DND-41 (cell line): Measurements from ENCODE around the gene LAPTM5.
A peak's percentile ranks its signal among the peaks of the same experiment; 100 is the strongest.

Experiments used
- ATAC-seq: fragments of 200-7000 bp; cut with Tn5 transposase; 3 replicates; pipeline ENCODE4 v1.9.1; 2021; ENCODE audit warnings: low read depth; ENCODE audit not compliant: insufficient read depth
- DNase-seq: peaks from one replicate; pipeline ENCODE4 v3.0.0-alpha.2; 2020
- H2AFZ ChIP-seq: 2 replicates; pipeline ENCODE4 v1.6.0; 2012; ENCODE audit warnings: low read depth, low read length
- H3K27ac ChIP-seq: 2 replicates; pipeline ENCODE4 v1.5.1; 2012; ENCODE audit warnings: low read length, inconsistent platforms
- H3K27me3 ChIP-seq: fragments of 200-600 bp; sonication (generic); 2 replicates; pipeline ENCODE4 v1.6.0; 2012; ENCODE audit warnings: low read length, mild to moderate bottlenecking, inconsistent platforms; ENCODE audit not compliant: insufficient read depth, poor library complexity
- H3K36me3 ChIP-seq: 2 replicates; pipeline ENCODE4 v1.5.1; 2012; ENCODE audit warnings: low read length, inconsistent platforms; ENCODE audit not compliant: insufficient read depth
- H3K4me1 ChIP-seq: 2 replicates; pipeline ENCODE4 v1.5.1; 2012; ENCODE audit warnings: mild to moderate bottlenecking, low read length; ENCODE audit not compliant: insufficient read depth
- H3K4me2 ChIP-seq: 2 replicates; pipeline ENCODE4 v1.6.0; 2012; ENCODE audit warnings: mild to moderate bottlenecking, moderate library complexity, low read length, inconsistent platforms; ENCODE audit not compliant: insufficient read depth
- H3K4me3 ChIP-seq, 2 experiments: fragments of 200-600 bp in 1 of 2; shearing (Covaris generic) in 1 of 2; 2 replicates each; pipeline ENCODE4 v1.5.1; 2012 to 2016; ENCODE audit warnings: inconsistent platforms in 2 of 2, low read length in 2 of 2, mild to moderate bottlenecking in 2 of 2, low read depth in 1 of 2, moderate library complexity in 1 of 2
- H3K79me2 ChIP-seq: 2 replicates; pipeline ENCODE4 v1.6.0; 2012; ENCODE audit warnings: low read length, inconsistent platforms; ENCODE audit not compliant: insufficient read depth
- H3K9ac ChIP-seq: 2 replicates; pipeline ENCODE4 v1.6.0; 2012; ENCODE audit warnings: low read depth, mild to moderate bottlenecking, inconsistent platforms, low read length, moderate library complexity
- H3K9me3 ChIP-seq: 2 replicates; pipeline ENCODE4 v1.5.1; 2012; ENCODE audit warnings: low read length, moderate library complexity, mild to moderate bottlenecking, inconsistent platforms; ENCODE audit not compliant: insufficient read depth, severe bottlenecking
- H4K20me1 ChIP-seq: 2 replicates; pipeline ENCODE4 v1.6.0; 2012; ENCODE audit warnings: low read length; ENCODE audit not compliant: insufficient read depth
- EZH2 ChIP-seq: IDR thresholded peaks from 3 replicates; pipeline ENCODE4 v1.6.1; 2012; ENCODE audit warnings: borderline replicate concordance, low read depth, mild to moderate bottlenecking, moderate library complexity, low read length, inconsistent platforms; ENCODE audit not compliant: severe bottlenecking
- TF ChIP-seq, protein P1 (sequence below): IDR thresholded peaks from 2 replicates; pipeline ENCODE4 v1.5.1; 2012; ENCODE audit warnings: borderline replicate concordance, low read length, moderate library complexity, mild to moderate bottlenecking; ENCODE audit not compliant: poor library complexity, severe bottlenecking; ENCODE audit errors: extremely low read depth

Gene LAPTM5

DNA sequence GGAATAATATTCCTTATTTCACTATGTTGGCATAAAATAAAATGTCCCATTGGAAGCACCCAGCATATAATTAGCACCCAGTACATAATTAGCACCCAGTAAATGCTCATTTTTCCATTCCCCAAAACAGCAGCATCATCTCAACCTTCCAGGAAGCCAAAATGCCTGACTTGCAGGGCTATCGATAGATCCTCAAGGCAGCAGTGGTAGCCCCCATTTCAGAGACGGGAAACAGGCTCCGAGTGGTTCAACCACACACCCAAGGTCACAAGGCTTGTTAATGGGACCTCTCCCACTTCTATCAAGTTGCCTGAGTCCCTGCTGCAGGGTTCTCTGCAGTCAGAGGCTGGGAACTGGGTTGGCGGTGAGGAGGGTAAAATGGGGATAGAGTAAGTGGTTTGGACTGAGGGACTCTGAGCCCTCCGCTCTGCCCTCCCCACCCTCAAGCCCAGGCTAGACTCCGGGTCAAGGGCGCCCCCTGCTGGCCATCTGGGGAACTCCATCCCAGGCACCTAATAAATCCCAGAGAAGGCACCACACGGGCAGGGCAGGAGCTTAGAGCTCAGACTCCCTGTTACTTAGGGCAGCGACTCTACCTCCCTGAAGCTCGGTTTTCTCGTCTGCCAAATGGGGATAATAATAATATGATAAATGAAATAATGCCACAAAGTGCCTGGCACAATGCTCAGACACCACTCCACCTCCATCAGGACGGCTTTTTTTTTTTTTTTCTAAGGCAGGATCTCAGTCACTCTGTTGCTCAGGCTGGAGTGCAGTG lies 21.9 kb upstream of the LAPTM5 start:
- Histone ChIP-seq H4K20me1 (0 out of 2 replicates have a peak, but pooled peaks cover 3% of the 10 kb centered on the region), H3K4me1 (peaks cover 13% of the 10 kb centered on the region), H3K27me3 (no peaks in the 10 kb centered on the region), H3K36me3 (no peaks in the 10 kb centered on the region), H2AFZ (no peak overlapping the region), H3K27ac (no peak overlapping the region), H3K4me2 (no peak overlapping the region), H3K79me2 (no peaks in the 10 kb centered on the region), H3K9me3 (no peaks in the 10 kb centered on the region), H3K9ac (no peak overlapping the region), H3K4me3 (no peak overlapping the region)
- TF ChIP-seq, protein P1, sequence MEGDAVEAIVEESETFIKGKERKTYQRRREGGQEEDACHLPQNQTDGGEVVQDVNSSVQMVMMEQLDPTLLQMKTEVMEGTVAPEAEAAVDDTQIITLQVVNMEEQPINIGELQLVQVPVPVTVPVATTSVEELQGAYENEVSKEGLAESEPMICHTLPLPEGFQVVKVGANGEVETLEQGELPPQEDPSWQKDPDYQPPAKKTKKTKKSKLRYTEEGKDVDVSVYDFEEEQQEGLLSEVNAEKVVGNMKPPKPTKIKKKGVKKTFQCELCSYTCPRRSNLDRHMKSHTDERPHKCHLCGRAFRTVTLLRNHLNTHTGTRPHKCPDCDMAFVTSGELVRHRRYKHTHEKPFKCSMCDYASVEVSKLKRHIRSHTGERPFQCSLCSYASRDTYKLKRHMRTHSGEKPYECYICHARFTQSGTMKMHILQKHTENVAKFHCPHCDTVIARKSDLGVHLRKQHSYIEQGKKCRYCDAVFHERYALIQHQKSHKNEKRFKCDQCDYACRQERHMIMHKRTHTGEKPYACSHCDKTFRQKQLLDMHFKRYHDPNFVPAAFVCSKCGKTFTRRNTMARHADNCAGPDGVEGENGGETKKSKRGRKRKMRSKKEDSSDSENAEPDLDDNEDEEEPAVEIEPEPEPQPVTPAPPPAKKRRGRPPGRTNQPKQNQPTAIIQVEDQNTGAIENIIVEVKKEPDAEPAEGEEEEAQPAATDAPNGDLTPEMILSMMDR: peak; percentile 97
- TF ChIP-seq EZH2: no peak
- ATAC-seq (peak; percentile 89), DNase-seq (peak; percentile 87)

DNA sequence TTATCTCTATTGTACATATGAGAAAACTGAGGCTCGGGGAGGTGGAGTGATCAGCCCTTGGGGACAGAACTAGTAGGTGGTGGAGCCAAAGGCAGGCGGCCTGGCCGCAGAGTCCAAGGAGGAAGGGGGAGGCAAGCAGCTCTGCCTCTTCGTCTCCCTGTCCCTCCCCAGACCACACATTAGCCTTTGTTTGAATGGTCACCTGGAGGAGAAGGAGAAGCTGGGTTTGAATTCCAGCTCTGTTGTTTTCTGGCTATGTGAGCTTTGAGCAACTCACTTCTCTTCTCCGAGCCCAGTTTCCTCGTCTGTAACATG lies 21.4 kb upstream of the LAPTM5 start:
- no peaks in the 10 kb centered on the region for H3K9me3 ChIP-seq
- no peaks in the 10 kb centered on the region for H3K79me2 ChIP-seq
- TF ChIP-seq, protein P1: no peak
- no peak for TF ChIP-seq EZH2
- no peak overlapping the region for H3K9ac ChIP-seq
- H3K27me3 ChIP-seq: no peaks in the 10 kb centered on the region
- H3K4me2 ChIP-seq: no peak overlapping the region
- H3K4me3 ChIP-seq: no peak overlapping the region
- H3K27ac ChIP-seq: no peak overlapping the region
- H3K36me3 ChIP-seq: no peaks in the 10 kb centered on the region
- ATAC-seq: no peak
- no peak overlapping the region for H2AFZ ChIP-seq
- H3K4me1 ChIP-seq: peaks cover 13% of the 10 kb centered on the region
- H4K20me1 ChIP-seq: 0 out of 2 replicates have a peak, but pooled peaks cover 3% of the 10 kb centered on the region
- DNase-seq: no peak

DNA sequence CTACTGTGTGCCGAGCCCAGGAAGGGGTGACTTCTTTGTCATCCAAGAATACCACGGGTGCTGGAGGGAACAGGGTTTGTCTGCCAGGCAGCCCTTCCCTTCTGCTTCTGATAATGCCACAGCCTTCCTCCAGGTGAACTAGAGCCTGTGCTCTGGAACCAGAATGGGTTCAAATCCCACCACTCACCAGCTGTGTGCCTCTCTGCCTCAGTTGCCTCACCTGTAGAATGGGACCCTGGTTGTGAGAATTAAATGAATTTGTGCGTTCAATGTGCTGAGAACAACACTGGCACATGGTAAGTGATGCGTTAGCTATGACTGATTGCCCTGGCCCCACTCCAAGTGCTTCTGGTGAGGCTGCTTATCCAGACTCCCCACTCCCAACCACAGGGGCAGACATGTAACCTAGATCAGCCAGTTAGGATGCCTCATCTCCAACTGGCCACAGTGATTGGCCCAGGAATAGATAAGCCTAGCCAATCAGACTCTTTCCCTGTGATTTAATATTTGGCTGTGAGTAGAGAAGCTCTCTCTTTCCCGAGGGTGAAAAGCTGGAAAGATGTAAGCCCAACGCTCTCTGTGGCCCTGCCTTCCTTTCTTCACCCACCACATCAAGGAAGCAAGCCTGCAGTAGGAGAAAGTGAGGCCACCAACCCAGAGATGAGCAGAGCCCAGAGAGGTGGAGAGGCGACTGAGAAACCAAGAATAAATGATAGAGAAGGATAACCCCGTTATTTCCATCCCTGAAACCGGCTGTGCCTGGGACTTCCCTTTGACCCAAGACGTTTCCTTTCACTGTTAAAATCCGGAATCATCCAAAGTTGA lies 20.8 kb upstream of the LAPTM5 start:
- Histone ChIP-seq H3K27ac (no peak overlapping the region), H4K20me1 (0 out of 2 replicates have a peak, but pooled peaks cover 3% of the 10 kb centered on the region), H3K4me3 (no peak overlapping the region), H3K36me3 (no peaks in the 10 kb centered on the region), H3K4me2 (no peak overlapping the region), H3K27me3 (no peaks in the 10 kb centered on the region), H3K9ac (no peak overlapping the region), H2AFZ (no peak overlapping the region), H3K9me3 (no peaks in the 10 kb centered on the region), H3K4me1 (peaks cover 13% of the 10 kb centered on the region), H3K79me2 (no peaks in the 10 kb centered on the region)
- DNase-seq (peak; percentile 45), ATAC-seq (peak; percentile 57)
- no peak for TF ChIP-seq EZH2
- TF ChIP-seq, protein P1: no peak
